Stomach (tissue), 19 donors: ENCODE data around the gene SBF2. TPM values are rescaled to one million over a fixed set of nuclear protein-coding genes. Genes with fewer than 3 reads are reported as not detected.

Source experiments
- DNase-seq, 2 donors: peaks; one replicate each; pipeline versions ENCODE4 v3.0.0 to v3.0.0-alpha.2; 2013 to 2019
- H3K27ac ChIP-seq, 5 donors: fragments of 200-600 bp in 4 of 5; sonication (generic) in 4 of 5; one replicate each; pipeline ENCODE4 v1.5.1; 2013 to 2019; ENCODE audit warnings: mild to moderate bottlenecking in 1 of 5, moderate library complexity in 1 of 5
- H3K27me3 ChIP-seq, 3 donors: fragments of 200-600 bp; sonication (generic); one replicate each; pipeline ENCODE4 v1.5.1; 2017 to 2019; ENCODE audit warnings: mixed run types in 1 of 3
- H3K36me3 ChIP-seq, 4 donors: fragments of 200-600 bp; sonication (generic); 1 replicate in 3 of 4; 2 replicates in 1 of 4; pipeline ENCODE4 v1.5.1; 2016 to 2019
- H3K4me1 ChIP-seq, 4 donors: fragments of 200-600 bp; sonication (generic); one replicate each; pipeline ENCODE4 v1.5.1; 2016 to 2019
- H3K4me3 ChIP-seq, 4 donors: fragments of 200-600 bp; sonication (generic) in 3 of 4; one replicate each; pipeline ENCODE4 v1.5.1; 2016 to 2019; ENCODE audit warnings: mild to moderate bottlenecking in 1 of 4
- H3K9me3 ChIP-seq, 4 donors: fragments of 200-600 bp; sonication (generic); one replicate each; pipeline ENCODE4 v1.5.1; 2016 to 2019
- CTCF ChIP-seq, 7 experiments: fragments of 450-650 bp in 4 of 7; fragments of 200-600 bp in 3 of 7; sonication (generic) in 3 of 7; IDR thresholded peaks; one replicate each; pipeline ENCODE4 v1.5.1; 2016 to 2019; ENCODE audit warnings: antibody characterized with exemption in 7 of 7, control low read depth in 2 of 7, mild to moderate bottlenecking in 1 of 7
- EP300 ChIP-seq: sonication (generic); formaldehyde crosslinking; IDR thresholded peaks from one replicate; pipeline ENCODE4 v1.6.1; 2017; ENCODE audit warnings: antibody characterized with exemption
- POLR2A ChIP-seq, 4 donors: fragments of 450-650 bp; IDR thresholded peaks; one replicate each; pipeline ENCODE4 v1.6.1; 2016; ENCODE audit warnings: antibody characterized with exemption in 4 of 4, control low read depth in 2 of 4, mild to moderate bottlenecking in 1 of 4, moderate library complexity in 1 of 4
- POLR2AphosphoS5 ChIP-seq, 3 donors: sonication (generic); formaldehyde crosslinking; IDR thresholded peaks; one replicate each; pipeline ENCODE4 v1.6.1; 2016; ENCODE audit warnings: antibody characterized with exemption in 3 of 3
- WGBS, 5 donors: extraction: QIAGEN DNeasy Blood & Tissue Kit in 3 of 5; methylation state at CpG; one replicate each; pipeline versions ENCODE4 v1.1.5 to v1.1.7; 2013 to 2018; 5-methylcytosine and 5-hydroxymethylcytosine counted together
- intact Hi-C: fragments of 100-400 bp; cut with DNase I; formaldehyde crosslinking; loops from one replicate; pipeline ENCODE4 v1.15.1; 2023; ENCODE audit warnings: low total_unique reads
- long read RNA-seq, 10 donors: transcript quantifications; one replicate each; lab custom pipeline, GENCODE V29; 2026
- polyA plus RNA-seq, 3 donors: library from polyadenylated mRNA; stranded (reverse); fragments of 200-250 nt; gene quantifications; one replicate each; pipeline ENCODE4 v1.2.3, GENCODE V29; 2013
- total RNA-seq, 5 donors: library from RNA; depleted of rRNA; stranded (reverse); fragments of >200 nt; gene quantifications; one replicate each; pipeline versions ENCODE4 v1.1.0 to v1.2.3, GENCODE V29; 2014 to 2016
- donor health status: healthy with polysubstance abuse.
- donor health status: Bipolar disorder and iron deficiency.
- donor health status: healthy.

The SBF2 gene
- total RNA-seq (100 to 1,000 TPM in 2 of 5 donors, 10 to 100 TPM in 3; 24.0 to 260 (median 64.8) TPM), polyA plus RNA-seq (10 to 100 TPM in 2 of 3 donors, 1 to 10 TPM in 1; 8.6 to 13.3 (median 12.5) TPM)
- long read RNA-seq, donor 1 = 0 reads
- long read RNA-seq, donor 2, partial matches to known transcripts = 0 of 1 reads
- long read RNA-seq, donor 2, other reads (novel, unspliced or antisense) = 0 of 1 reads
- long read RNA-seq, donor 3 = 0 reads
- long read RNA-seq, donor 4 = 0 reads
- long read RNA-seq, donor 5, partial matches to known transcripts = 0 of 2 reads
- long read RNA-seq, donor 5, other reads (novel, unspliced or antisense) = 0 of 2 reads
- long read RNA-seq, donor 6, partial matches to known transcripts = 6 of 9 reads
- long read RNA-seq, donor 6, other reads (novel, unspliced or antisense) = 0 of 9 reads
- long read RNA-seq, donor 7 = 0 reads
- long read RNA-seq, donor 8 = 0 reads
- long read RNA-seq, donor 9, partial matches to known transcripts = 0 of 3 reads
- long read RNA-seq, donor 9, other reads (novel, unspliced or antisense) = 0 of 3 reads
- long read RNA-seq, donor 10, partial matches to known transcripts = 0 of 1 reads
- long read RNA-seq, donor 10, other reads (novel, unspliced or antisense) = 0 of 1 reads

- intact Hi-C loops = no loop called here
- H3K4me1 ChIP-seq = peaks cover 26 to 62% (median 50%) of the 10 kb centered on the region in 4 donors
- no peak for TF ChIP-seq EP300
- TF ChIP-seq CTCF (IDR thresholded peaks at IDR 0.05) = no peak
- peak in 1 of 4 donors; percentile 51 for TF ChIP-seq POLR2A (IDR thresholded peaks at IDR 0.05)
- TF ChIP-seq POLR2AphosphoS5 (IDR thresholded peaks at IDR 0.05) = peak; percentile 32 to 95 (median 92)
- H3K4me3 ChIP-seq = peak within 1 kb of the TSS; percentile 81 to 98 (median 96)
- peak within 1 kb of the TSS; percentile 95 to 100 (median 98) for H3K27ac ChIP-seq
- peaks cover 0 to 7% (median 0%) of the 10 kb centered on the region in 4 donors for H3K36me3 ChIP-seq
- DNase-seq = peak; percentile 84 to 96
- 0 to 1% (median 1%) methylated on average over 22 to 81 of the region's 81 CpGs for WGBS, 5 donors
- no peaks in the 10 kb centered on the region for H3K9me3 ChIP-seq
- no peaks in the 10 kb centered on the region for H3K27me3 ChIP-seq
Measured at GRCh38 chr11:10293423-10294289, at the start of gene SBF2. Gene SBF2, minus strand, starts transcription at chr11:10294219. Its CDS starts 150 bp downstream, at chr11:10294069.

GRCh38 chr11:10338287-10338686, 44.3 kb upstream of the SBF2 start:
- no peaks in the 10 kb centered on the region for H3K27me3 ChIP-seq
- TF ChIP-seq POLR2AphosphoS5 (IDR thresholded peaks at IDR 0.05) (no peak), EP300 (no peak), POLR2A (IDR thresholded peaks at IDR 0.05) (no peak), CTCF (IDR thresholded peaks at IDR 0.05) (no peak)
- no peak overlapping the region for H3K4me3 ChIP-seq
- H3K4me1 ChIP-seq = no peaks in the 10 kb centered on the region
- no peak overlapping the region for H3K27ac ChIP-seq
- H3K9me3 ChIP-seq = no peaks in the 10 kb centered on the region
- H3K36me3 ChIP-seq = no peaks in the 10 kb centered on the region
- intact Hi-C loops = no loop called here
- DNase-seq = no peak

GRCh38 chr11:10333490-10333889, 39.5 kb upstream of the SBF2 start:
- no peaks in the 10 kb centered on the region for H3K36me3 ChIP-seq
- no peak for DNase-seq
- peaks cover 6 to 10% (median 8%) of the 10 kb centered on the region in 4 donors for H3K4me1 ChIP-seq
- no peak overlapping the region for H3K4me3 ChIP-seq
- TF ChIP-seq POLR2A (IDR thresholded peaks at IDR 0.05) = no peak
- TF ChIP-seq CTCF (IDR thresholded peaks at IDR 0.05) = no peak
- WGBS, 5 donors = 63 to 81% (median 77%) methylated on average over 1 of the region's 1 CpG
- no peak overlapping the region for H3K27ac ChIP-seq
- intact Hi-C loops = no loop called here
- H3K9me3 ChIP-seq = no peaks in the 10 kb centered on the region
- no peaks in the 10 kb centered on the region for H3K27me3 ChIP-seq
